ENCODE data around the gene HOXA6.

HOXA6 gene

GRCh38 chr7:27143023-27143949, 4.3 kb downstream of the HOXA6 start, which contains the start of gene HOXA5:
TSS of gene HOXA5 (minus strand) at chr7:27143681. CDS start at chr7:27143607, 74 bp downstream.
- peaks cover 31 to 60% of the 10 kb centered on the region in 2 donors for H3K4me1 ChIP-seq (ENCODE audit: control insufficient read depth in 2 of 2, insufficient read depth in 2 of 2, low read length in 2 of 2)
- H3K9me3 ChIP-seq (ENCODE audit: control insufficient read depth in 2 of 2, low read length in 2 of 2) = no peaks in the 10 kb centered on the region
- peak within 1 kb of the TSS; percentile 85 to 86 for H3K9ac ChIP-seq (ENCODE audit: low read depth in 1 of 2, low read length in 2 of 2)
- peaks cover 5 to 9% of the 10 kb centered on the region in 2 donors for H3K36me3 ChIP-seq (ENCODE audit: control insufficient read depth in 2 of 2, insufficient read depth in 2 of 2, low read length in 2 of 2)
- H3K27ac ChIP-seq (ENCODE audit: low read depth in 2 of 2, low read length in 2 of 2) = peak within 1 kb of the TSS; percentile 93 to 99
- H3K4me3 ChIP-seq (ENCODE audit: low read length in 2 of 2) = peak within 1 kb of the TSS; percentile 78 to 79
- H3K27me3 ChIP-seq (ENCODE audit: control insufficient read depth in 2 of 2, insufficient read depth in 2 of 2, low read length in 2 of 2) = no peaks in the 10 kb centered on the region

- Histone ChIP-seq H3K4me3 (ENCODE audit: low read length in 2 of 2) (peak overlapping the region; percentile 78 to 79), H3K36me3 (ENCODE audit: control insufficient read depth in 2 of 2, insufficient read depth in 2 of 2, low read length in 2 of 2) (peaks cover 5 to 9% of the 10 kb centered on the region in 2 donors), H3K27ac (ENCODE audit: low read depth in 2 of 2, low read length in 2 of 2) (peak overlapping the region; percentile 93 to 99), H3K4me1 (ENCODE audit: control insufficient read depth in 2 of 2, insufficient read depth in 2 of 2, low read length in 2 of 2) (peaks cover 27 to 62% of the 10 kb centered on the region in 2 donors), H3K9ac (ENCODE audit: low read depth in 1 of 2, low read length in 2 of 2) (peak overlapping the region; percentile 85 to 86), H3K27me3 (ENCODE audit: control insufficient read depth in 2 of 2, insufficient read depth in 2 of 2, low read length in 2 of 2) (no peaks in the 10 kb centered on the region), H3K9me3 (ENCODE audit: control insufficient read depth in 2 of 2, low read length in 2 of 2) (no peaks in the 10 kb centered on the region)
Measured at GRCh38 chr7:27142580-27143022, 5.0 kb downstream of the HOXA6 start.

GRCh38 chr7:27141923-27142579, 5.5 kb downstream of the HOXA6 start:
- Histone ChIP-seq H3K4me1 (ENCODE audit: control insufficient read depth in 2 of 2, insufficient read depth in 2 of 2, low read length in 2 of 2) (peaks cover 24 to 62% of the 10 kb centered on the region in 2 donors), H3K36me3 (ENCODE audit: control insufficient read depth in 2 of 2, insufficient read depth in 2 of 2, low read length in 2 of 2) (peaks cover 5 to 9% of the 10 kb centered on the region in 2 donors), H3K27ac (ENCODE audit: low read depth in 2 of 2, low read length in 2 of 2) (peak overlapping the region; percentile 93 to 99), H3K9ac (ENCODE audit: low read depth in 1 of 2, low read length in 2 of 2) (peak overlapping the region; percentile 85 to 86), H3K27me3 (ENCODE audit: control insufficient read depth in 2 of 2, insufficient read depth in 2 of 2, low read length in 2 of 2) (no peaks in the 10 kb centered on the region), H3K9me3 (ENCODE audit: control insufficient read depth in 2 of 2, low read length in 2 of 2) (no peaks in the 10 kb centered on the region), H3K4me3 (ENCODE audit: low read length in 2 of 2) (peak overlapping the region; percentile 78 to 79)

- H3K4me1 ChIP-seq (ENCODE audit: control insufficient read depth in 2 of 2, insufficient read depth in 2 of 2, low read length in 2 of 2) = peaks cover 24 to 60% of the 10 kb centered on the region in 2 donors
- peak overlapping the region; percentile 78 to 79 for H3K4me3 ChIP-seq (ENCODE audit: low read length in 2 of 2)
- H3K27me3 ChIP-seq (ENCODE audit: control insufficient read depth in 2 of 2, insufficient read depth in 2 of 2, low read length in 2 of 2) = no peaks in the 10 kb centered on the region
- no peaks in the 10 kb centered on the region for H3K9me3 ChIP-seq (ENCODE audit: control insufficient read depth in 2 of 2, low read length in 2 of 2)
- H3K9ac ChIP-seq (ENCODE audit: low read depth in 1 of 2, low read length in 2 of 2) = peak overlapping the region; percentile 85 to 86
- H3K36me3 ChIP-seq (ENCODE audit: control insufficient read depth in 2 of 2, insufficient read depth in 2 of 2, low read length in 2 of 2) = peaks cover 5 to 7% of the 10 kb centered on the region in 2 donors
- peak overlapping the region; percentile 93 to 99 for H3K27ac ChIP-seq (ENCODE audit: low read depth in 2 of 2, low read length in 2 of 2)
Measured at GRCh38 chr7:27141137-27141922, 6.2 kb downstream of the HOXA6 start.

- H3K9me3 ChIP-seq (ENCODE audit: control insufficient read depth in 2 of 2, low read length in 2 of 2) = no peaks in the 10 kb centered on the region
- no peaks in the 10 kb centered on the region for H3K27me3 ChIP-seq (ENCODE audit: control insufficient read depth in 2 of 2, insufficient read depth in 2 of 2, low read length in 2 of 2)
- H3K4me3 ChIP-seq (ENCODE audit: low read length in 2 of 2) = peak overlapping the region; percentile 75 to 78
- H3K4me1 ChIP-seq (ENCODE audit: control insufficient read depth in 2 of 2, insufficient read depth in 2 of 2, low read length in 2 of 2) = peaks cover 26 to 59% of the 10 kb centered on the region in 2 donors
- peak overlapping the region; percentile 79 to 80 for H3K27ac ChIP-seq (ENCODE audit: low read depth in 2 of 2, low read length in 2 of 2)
- H3K9ac ChIP-seq (ENCODE audit: low read depth in 1 of 2, low read length in 2 of 2) = peak overlapping the region; percentile 61 to 86
- H3K36me3 ChIP-seq (ENCODE audit: control insufficient read depth in 2 of 2, insufficient read depth in 2 of 2, low read length in 2 of 2) = peaks cover 3 to 5% of the 10 kb centered on the region in 2 donors
Measured at GRCh38 chr7:27140126-27140857, 7.3 kb downstream of the HOXA6 start.

- Histone ChIP-seq H3K27me3 (ENCODE audit: control insufficient read depth in 2 of 2, insufficient read depth in 2 of 2, low read length in 2 of 2) (no peaks in the 10 kb centered on the region), H3K27ac (ENCODE audit: low read depth in 2 of 2, low read length in 2 of 2) (peak overlapping the region; percentile 79 to 80), H3K4me1 (ENCODE audit: control insufficient read depth in 2 of 2, insufficient read depth in 2 of 2, low read length in 2 of 2) (peaks cover 28 to 58% of the 10 kb centered on the region in 2 donors), H3K4me3 (ENCODE audit: low read length in 2 of 2) (peak overlapping the region; percentile 75 to 78), H3K36me3 (ENCODE audit: control insufficient read depth in 2 of 2, insufficient read depth in 2 of 2, low read length in 2 of 2) (peaks cover 0 to 3% of the 10 kb centered on the region in 2 donors), H3K9ac (ENCODE audit: low read depth in 1 of 2, low read length in 2 of 2) (peak overlapping the region; percentile 61 to 86), H3K9me3 (ENCODE audit: control insufficient read depth in 2 of 2, low read length in 2 of 2) (no peaks in the 10 kb centered on the region)
Measured at GRCh38 chr7:27139334-27140125, 8.0 kb downstream of the HOXA6 start.

GRCh38 chr7:27138985-27139333, 8.6 kb downstream of the HOXA6 start:
- Histone ChIP-seq H3K27me3 (ENCODE audit: control insufficient read depth in 2 of 2, insufficient read depth in 2 of 2, low read length in 2 of 2) (no peaks in the 10 kb centered on the region), H3K4me3 (ENCODE audit: low read length in 2 of 2) (peak overlapping the region; percentile 75 to 78), H3K27ac (ENCODE audit: low read depth in 2 of 2, low read length in 2 of 2) (peak overlapping the region; percentile 79 to 80), H3K9me3 (ENCODE audit: control insufficient read depth in 2 of 2, low read length in 2 of 2) (no peaks in the 10 kb centered on the region), H3K36me3 (ENCODE audit: control insufficient read depth in 2 of 2, insufficient read depth in 2 of 2, low read length in 2 of 2) (no peaks in the 10 kb centered on the region), H3K4me1 (ENCODE audit: control insufficient read depth in 2 of 2, insufficient read depth in 2 of 2, low read length in 2 of 2) (peaks cover 32 to 58% of the 10 kb centered on the region in 2 donors), H3K9ac (ENCODE audit: low read depth in 1 of 2, low read length in 2 of 2) (peak overlapping the region; percentile 43 to 86)

- peak overlapping the region; percentile 75 to 78 for H3K4me3 ChIP-seq (ENCODE audit: low read length in 2 of 2)
- peaks cover 36 to 60% of the 10 kb centered on the region in 2 donors for H3K4me1 ChIP-seq (ENCODE audit: control insufficient read depth in 2 of 2, insufficient read depth in 2 of 2, low read length in 2 of 2)
- H3K27ac ChIP-seq (ENCODE audit: low read depth in 2 of 2, low read length in 2 of 2) = peak overlapping the region; percentile 79 to 80
- no peaks in the 10 kb centered on the region for H3K27me3 ChIP-seq (ENCODE audit: control insufficient read depth in 2 of 2, insufficient read depth in 2 of 2, low read length in 2 of 2)
- H3K9me3 ChIP-seq (ENCODE audit: control insufficient read depth in 2 of 2, low read length in 2 of 2) = no peaks in the 10 kb centered on the region
- H3K9ac ChIP-seq (ENCODE audit: low read depth in 1 of 2, low read length in 2 of 2) = peak overlapping the region; percentile 43 to 86
- no peaks in the 10 kb centered on the region for H3K36me3 ChIP-seq (ENCODE audit: control insufficient read depth in 2 of 2, insufficient read depth in 2 of 2, low read length in 2 of 2)
Measured at GRCh38 chr7:27138472-27138871, 9.1 kb downstream of the HOXA6 start.
